Measurements from ENCODE around the gene SINHCAF.

The SINHCAF gene

GRCh38 chr12:31234955-31235867, 90.7 kb downstream of the SINHCAF start:
- TF ChIP-seq ZFX (IDR thresholded peaks at IDR 0.05; ENCODE audit: borderline replicate concordance) (no peak), CTCF (IDR thresholded peaks at IDR 0.05) (peak; percentile 89)
- H3K27ac ChIP-seq, result no peak overlapping the region

- TF ChIP-seq ZFX (IDR thresholded peaks at IDR 0.05; ENCODE audit: borderline replicate concordance) (no peak), CTCF (IDR thresholded peaks at IDR 0.05) (no peak)
- no peak overlapping the region for H3K27ac ChIP-seq
Observed at GRCh38 chr12:31234053-31234840, 91.7 kb downstream of the SINHCAF start.

GRCh38 chr12:31233061-31233730, 92.8 kb downstream of the SINHCAF start:
- no peak for TF ChIP-seq ZFX (IDR thresholded peaks at IDR 0.05; ENCODE audit: borderline replicate concordance)
- TF ChIP-seq CTCF (IDR thresholded peaks at IDR 0.05), result no peak
- no peak overlapping the region for H3K27ac ChIP-seq

GRCh38 chr12:31232361-31232965, 93.5 kb downstream of the SINHCAF start:
- H3K27ac ChIP-seq, result no peak overlapping the region
- no peak for TF ChIP-seq ZFX (IDR thresholded peaks at IDR 0.05; ENCODE audit: borderline replicate concordance)
- TF ChIP-seq CTCF (IDR thresholded peaks at IDR 0.05), result no peak

GRCh38 chr12:31231611-31232360, 94.2 kb downstream of the SINHCAF start:
- TF ChIP-seq ZFX (IDR thresholded peaks at IDR 0.05; ENCODE audit: borderline replicate concordance) (no peak), CTCF (IDR thresholded peaks at IDR 0.05) (no peak; the same call in 1 of the 2 replicates)
- no peak overlapping the region for H3K27ac ChIP-seq
